SK-N-SH (cell line): ENCODE data around the gene OR51B6.

ENCODE experiments used
- POLR2AphosphoS5 ChIP-seq: IDR thresholded peaks from 2 replicates; pipeline ENCODE4 v1.6.1; 2012; ENCODE audit warnings: low read depth, low read length
- RXRA ChIP-seq: IDR thresholded peaks from 2 replicates; pipeline ENCODE4 v1.4.0; 2012; ENCODE audit warnings: low read depth, mild to moderate bottlenecking, borderline replicate concordance
- SMC3 ChIP-seq: IDR thresholded peaks from 2 replicates; pipeline ENCODE4 v1.6.1; 2012; ENCODE audit warnings: low read depth, low read length, improper control_type of control experiment
- TAF1 ChIP-seq: IDR thresholded peaks from 2 replicates; pipeline ENCODE4 v1.6.1; 2012; ENCODE audit warnings: low read depth, mild to moderate bottlenecking, low read length, moderate library complexity, borderline replicate concordance
- TF ChIP-seq, protein P1 (sequence below): fragments of 200-600 bp; sonication (generic); IDR thresholded peaks from 2 replicates; pipeline ENCODE4 v1.6.1; 2017; ENCODE audit warnings: antibody characterized with exemption, mild to moderate bottlenecking, moderate library complexity
- TF ChIP-seq, protein P2 (sequence below): IDR thresholded peaks from 2 replicates; pipeline ENCODE4 v1.6.1; 2012; ENCODE audit warnings: mild to moderate bottlenecking, low read depth, low read length, moderate library complexity

DNA sequence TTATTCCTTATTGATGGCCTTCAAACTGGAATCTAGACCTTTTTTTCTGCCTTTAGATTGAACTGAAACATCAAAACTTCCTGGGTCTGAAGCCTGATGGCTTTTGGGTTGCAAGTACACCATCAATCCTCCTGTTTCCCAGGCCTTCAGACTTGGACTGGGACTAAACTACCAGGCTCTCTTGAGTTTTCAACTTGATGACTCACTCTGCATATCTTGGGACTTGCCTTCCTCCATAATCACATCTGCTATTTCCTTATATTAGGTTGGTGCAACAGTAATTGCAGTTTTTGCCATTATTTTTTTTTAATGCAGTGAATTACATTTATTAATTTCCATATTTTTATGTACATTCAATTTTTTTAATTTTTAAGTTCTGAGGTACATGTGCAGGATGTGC, 15.0 kb upstream of the OR51B6 start:
- TF ChIP-seq SMC3 = no peak
- TF ChIP-seq, protein P1, sequence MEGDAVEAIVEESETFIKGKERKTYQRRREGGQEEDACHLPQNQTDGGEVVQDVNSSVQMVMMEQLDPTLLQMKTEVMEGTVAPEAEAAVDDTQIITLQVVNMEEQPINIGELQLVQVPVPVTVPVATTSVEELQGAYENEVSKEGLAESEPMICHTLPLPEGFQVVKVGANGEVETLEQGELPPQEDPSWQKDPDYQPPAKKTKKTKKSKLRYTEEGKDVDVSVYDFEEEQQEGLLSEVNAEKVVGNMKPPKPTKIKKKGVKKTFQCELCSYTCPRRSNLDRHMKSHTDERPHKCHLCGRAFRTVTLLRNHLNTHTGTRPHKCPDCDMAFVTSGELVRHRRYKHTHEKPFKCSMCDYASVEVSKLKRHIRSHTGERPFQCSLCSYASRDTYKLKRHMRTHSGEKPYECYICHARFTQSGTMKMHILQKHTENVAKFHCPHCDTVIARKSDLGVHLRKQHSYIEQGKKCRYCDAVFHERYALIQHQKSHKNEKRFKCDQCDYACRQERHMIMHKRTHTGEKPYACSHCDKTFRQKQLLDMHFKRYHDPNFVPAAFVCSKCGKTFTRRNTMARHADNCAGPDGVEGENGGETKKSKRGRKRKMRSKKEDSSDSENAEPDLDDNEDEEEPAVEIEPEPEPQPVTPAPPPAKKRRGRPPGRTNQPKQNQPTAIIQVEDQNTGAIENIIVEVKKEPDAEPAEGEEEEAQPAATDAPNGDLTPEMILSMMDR = no peak
- TF ChIP-seq, protein P2, sequence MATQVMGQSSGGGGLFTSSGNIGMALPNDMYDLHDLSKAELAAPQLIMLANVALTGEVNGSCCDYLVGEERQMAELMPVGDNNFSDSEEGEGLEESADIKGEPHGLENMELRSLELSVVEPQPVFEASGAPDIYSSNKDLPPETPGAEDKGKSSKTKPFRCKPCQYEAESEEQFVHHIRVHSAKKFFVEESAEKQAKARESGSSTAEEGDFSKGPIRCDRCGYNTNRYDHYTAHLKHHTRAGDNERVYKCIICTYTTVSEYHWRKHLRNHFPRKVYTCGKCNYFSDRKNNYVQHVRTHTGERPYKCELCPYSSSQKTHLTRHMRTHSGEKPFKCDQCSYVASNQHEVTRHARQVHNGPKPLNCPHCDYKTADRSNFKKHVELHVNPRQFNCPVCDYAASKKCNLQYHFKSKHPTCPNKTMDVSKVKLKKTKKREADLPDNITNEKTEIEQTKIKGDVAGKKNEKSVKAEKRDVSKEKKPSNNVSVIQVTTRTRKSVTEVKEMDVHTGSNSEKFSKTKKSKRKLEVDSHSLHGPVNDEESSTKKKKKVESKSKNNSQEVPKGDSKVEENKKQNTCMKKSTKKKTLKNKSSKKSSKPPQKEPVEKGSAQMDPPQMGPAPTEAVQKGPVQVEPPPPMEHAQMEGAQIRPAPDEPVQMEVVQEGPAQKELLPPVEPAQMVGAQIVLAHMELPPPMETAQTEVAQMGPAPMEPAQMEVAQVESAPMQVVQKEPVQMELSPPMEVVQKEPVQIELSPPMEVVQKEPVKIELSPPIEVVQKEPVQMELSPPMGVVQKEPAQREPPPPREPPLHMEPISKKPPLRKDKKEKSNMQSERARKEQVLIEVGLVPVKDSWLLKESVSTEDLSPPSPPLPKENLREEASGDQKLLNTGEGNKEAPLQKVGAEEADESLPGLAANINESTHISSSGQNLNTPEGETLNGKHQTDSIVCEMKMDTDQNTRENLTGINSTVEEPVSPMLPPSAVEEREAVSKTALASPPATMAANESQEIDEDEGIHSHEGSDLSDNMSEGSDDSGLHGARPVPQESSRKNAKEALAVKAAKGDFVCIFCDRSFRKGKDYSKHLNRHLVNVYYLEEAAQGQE = no peak
- TF ChIP-seq POLR2AphosphoS5 = no peak
- no peak for TF ChIP-seq RXRA
- TF ChIP-seq TAF1 = no peak
